Measurements from ENCODE around the gene MAP4K2.

GRCh38 chr11:64776875-64777274, 26.1 kb downstream of the MAP4K2 start:
- TF ChIP-seq, protein P1, sequence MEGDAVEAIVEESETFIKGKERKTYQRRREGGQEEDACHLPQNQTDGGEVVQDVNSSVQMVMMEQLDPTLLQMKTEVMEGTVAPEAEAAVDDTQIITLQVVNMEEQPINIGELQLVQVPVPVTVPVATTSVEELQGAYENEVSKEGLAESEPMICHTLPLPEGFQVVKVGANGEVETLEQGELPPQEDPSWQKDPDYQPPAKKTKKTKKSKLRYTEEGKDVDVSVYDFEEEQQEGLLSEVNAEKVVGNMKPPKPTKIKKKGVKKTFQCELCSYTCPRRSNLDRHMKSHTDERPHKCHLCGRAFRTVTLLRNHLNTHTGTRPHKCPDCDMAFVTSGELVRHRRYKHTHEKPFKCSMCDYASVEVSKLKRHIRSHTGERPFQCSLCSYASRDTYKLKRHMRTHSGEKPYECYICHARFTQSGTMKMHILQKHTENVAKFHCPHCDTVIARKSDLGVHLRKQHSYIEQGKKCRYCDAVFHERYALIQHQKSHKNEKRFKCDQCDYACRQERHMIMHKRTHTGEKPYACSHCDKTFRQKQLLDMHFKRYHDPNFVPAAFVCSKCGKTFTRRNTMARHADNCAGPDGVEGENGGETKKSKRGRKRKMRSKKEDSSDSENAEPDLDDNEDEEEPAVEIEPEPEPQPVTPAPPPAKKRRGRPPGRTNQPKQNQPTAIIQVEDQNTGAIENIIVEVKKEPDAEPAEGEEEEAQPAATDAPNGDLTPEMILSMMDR (conservative IDR thresholded peaks at IDR 0.05; ENCODE audit: low read depth, low read length), result no peak
- TF ChIP-seq RFX5 (IDR thresholded peaks at IDR 0.05; ENCODE audit: low read depth, low read length) (no peak), BHLHE40 (IDR thresholded peaks at IDR 0.05; ENCODE audit: low read depth, low read length) (no peak), CHD1 (IDR thresholded peaks at IDR 0.05; ENCODE audit: low read depth, low read length) (no peak), MAFK (IDR thresholded peaks at IDR 0.05; ENCODE audit: low read depth, low read length) (no peak), POLR2A (IDR thresholded peaks at IDR 0.05; ENCODE audit: low read depth, low read length) (no peak), FOS (IDR thresholded peaks at IDR 0.05; ENCODE audit: low read depth, low read length) (no peak), CEBPB (IDR thresholded peaks at IDR 0.05; ENCODE audit: low read depth, low read length) (no peak), MAZ (IDR thresholded peaks at IDR 0.05; ENCODE audit: borderline replicate concordance, low read depth, low read length) (no peak), RAD21 (IDR thresholded peaks at IDR 0.05; ENCODE audit: low read length) (no peak), ELK1 (IDR thresholded peaks at IDR 0.05; ENCODE audit: borderline replicate concordance, low read depth, low read length) (no peak)
- TF ChIP-seq, protein P2, sequence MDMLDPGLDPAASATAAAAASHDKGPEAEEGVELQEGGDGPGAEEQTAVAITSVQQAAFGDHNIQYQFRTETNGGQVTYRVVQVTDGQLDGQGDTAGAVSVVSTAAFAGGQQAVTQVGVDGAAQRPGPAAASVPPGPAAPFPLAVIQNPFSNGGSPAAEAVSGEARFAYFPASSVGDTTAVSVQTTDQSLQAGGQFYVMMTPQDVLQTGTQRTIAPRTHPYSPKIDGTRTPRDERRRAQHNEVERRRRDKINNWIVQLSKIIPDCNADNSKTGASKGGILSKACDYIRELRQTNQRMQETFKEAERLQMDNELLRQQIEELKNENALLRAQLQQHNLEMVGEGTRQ (IDR thresholded peaks at IDR 0.05; ENCODE audit: low read depth, low read length), result no peak

Data from IMR-90 (cell line).